ENCODE results near the gene PCGF1. TPM values are rescaled to one million over a fixed set of nuclear protein-coding genes. Genes with fewer than 3 reads are reported as not detected.

Gene PCGF1
- total and polyA plus RNA-seq, 4 donors, result 3.3 to 12.5 (median 10.9) TPM

- TF ChIP-seq, protein P1, sequence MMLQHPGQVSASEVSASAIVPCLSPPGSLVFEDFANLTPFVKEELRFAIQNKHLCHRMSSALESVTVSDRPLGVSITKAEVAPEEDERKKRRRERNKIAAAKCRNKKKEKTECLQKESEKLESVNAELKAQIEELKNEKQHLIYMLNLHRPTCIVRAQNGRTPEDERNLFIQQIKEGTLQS (IDR thresholded peaks at IDR 0.05), result no peak
- TF ChIP-seq, protein P2, sequence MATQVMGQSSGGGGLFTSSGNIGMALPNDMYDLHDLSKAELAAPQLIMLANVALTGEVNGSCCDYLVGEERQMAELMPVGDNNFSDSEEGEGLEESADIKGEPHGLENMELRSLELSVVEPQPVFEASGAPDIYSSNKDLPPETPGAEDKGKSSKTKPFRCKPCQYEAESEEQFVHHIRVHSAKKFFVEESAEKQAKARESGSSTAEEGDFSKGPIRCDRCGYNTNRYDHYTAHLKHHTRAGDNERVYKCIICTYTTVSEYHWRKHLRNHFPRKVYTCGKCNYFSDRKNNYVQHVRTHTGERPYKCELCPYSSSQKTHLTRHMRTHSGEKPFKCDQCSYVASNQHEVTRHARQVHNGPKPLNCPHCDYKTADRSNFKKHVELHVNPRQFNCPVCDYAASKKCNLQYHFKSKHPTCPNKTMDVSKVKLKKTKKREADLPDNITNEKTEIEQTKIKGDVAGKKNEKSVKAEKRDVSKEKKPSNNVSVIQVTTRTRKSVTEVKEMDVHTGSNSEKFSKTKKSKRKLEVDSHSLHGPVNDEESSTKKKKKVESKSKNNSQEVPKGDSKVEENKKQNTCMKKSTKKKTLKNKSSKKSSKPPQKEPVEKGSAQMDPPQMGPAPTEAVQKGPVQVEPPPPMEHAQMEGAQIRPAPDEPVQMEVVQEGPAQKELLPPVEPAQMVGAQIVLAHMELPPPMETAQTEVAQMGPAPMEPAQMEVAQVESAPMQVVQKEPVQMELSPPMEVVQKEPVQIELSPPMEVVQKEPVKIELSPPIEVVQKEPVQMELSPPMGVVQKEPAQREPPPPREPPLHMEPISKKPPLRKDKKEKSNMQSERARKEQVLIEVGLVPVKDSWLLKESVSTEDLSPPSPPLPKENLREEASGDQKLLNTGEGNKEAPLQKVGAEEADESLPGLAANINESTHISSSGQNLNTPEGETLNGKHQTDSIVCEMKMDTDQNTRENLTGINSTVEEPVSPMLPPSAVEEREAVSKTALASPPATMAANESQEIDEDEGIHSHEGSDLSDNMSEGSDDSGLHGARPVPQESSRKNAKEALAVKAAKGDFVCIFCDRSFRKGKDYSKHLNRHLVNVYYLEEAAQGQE (IDR thresholded peaks at IDR 0.05), result no peak
- TF ChIP-seq FOXA2 (IDR thresholded peaks at IDR 0.05), result no peak
- TF ChIP-seq TAF1 (conservative IDR thresholded peaks at IDR 0.05), result no peak
- TF ChIP-seq FOXA1 (IDR thresholded peaks at IDR 0.05), result no peak
- TF ChIP-seq CTCF (IDR thresholded peaks at IDR 0.05; ENCODE audit: low read depth, low read length, missing input control), result no peak
- no peak for TF ChIP-seq ZBTB33 (IDR thresholded peaks at IDR 0.05)
- no peak for TF ChIP-seq EGR1 (IDR thresholded peaks at IDR 0.05; ENCODE audit: low read depth in 2 of 2)
- no peak for TF ChIP-seq RXRA (IDR thresholded peaks at IDR 0.05)
- no peak for TF ChIP-seq HNF4A (conservative IDR thresholded peaks at IDR 0.05)
- TF ChIP-seq, protein P3, sequence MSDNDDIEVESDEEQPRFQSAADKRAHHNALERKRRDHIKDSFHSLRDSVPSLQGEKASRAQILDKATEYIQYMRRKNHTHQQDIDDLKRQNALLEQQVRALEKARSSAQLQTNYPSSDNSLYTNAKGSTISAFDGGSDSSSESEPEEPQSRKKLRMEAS (IDR thresholded peaks at IDR 0.05), result no peak
- no peak for TF ChIP-seq NR2F2 (IDR thresholded peaks at IDR 0.05)
- no peak for TF ChIP-seq SP1 (IDR thresholded peaks at IDR 0.05)
- TF ChIP-seq RAD21 (IDR thresholded peaks at IDR 0.05), result no peak
- TF ChIP-seq JUND (IDR thresholded peaks at IDR 0.05), result no peak
- TF ChIP-seq GABPA (IDR thresholded peaks at IDR 0.05 in 1 of 2, conservative IDR thresholded peaks at IDR 0.05 in 1 of 2), result no peak
- TF ChIP-seq HNF4G (IDR thresholded peaks at IDR 0.05), result no peak
- no peak for TF ChIP-seq YY1 (IDR thresholded peaks at IDR 0.05)
- H3K27ac ChIP-seq (ENCODE audit: low read depth in 1 of 2, low read length in 2 of 2), result no peak overlapping the region
- DNase-seq (ENCODE audit: low spot score), result no peak
Observed at GRCh38 chr2:74538881-74539339, 31.4 kb upstream of the PCGF1 start.

More at GRCh38 chr2:74538881-74539339, 31.4 kb upstream of the PCGF1 start:
- Histone ChIP-seq H3K36me3 (ENCODE audit: control insufficient read depth in 4 of 4, insufficient read depth in 3 of 4, low read depth in 1 of 4, low read length in 3 of 4) (no peaks in the 10 kb centered on the region), H3K4me3 (ENCODE audit: low read depth in 1 of 3, low read length in 3 of 3) (no peak overlapping the region), H3K9ac (ENCODE audit: low read depth in 1 of 2, low read length in 2 of 2) (no peak overlapping the region), H3K27me3 (ENCODE audit: control insufficient read depth in 4 of 4, insufficient read depth in 4 of 4, low read length in 3 of 4) (no peaks in the 10 kb centered on the region), H3K9me3 (ENCODE audit: control insufficient read depth in 4 of 4, low read length in 3 of 4) (no peaks in the 10 kb centered on the region), H3K4me1 (ENCODE audit: control insufficient read depth in 4 of 4, insufficient read depth in 4 of 4, low read length in 3 of 4) (no peaks in the 10 kb centered on the region)
- 64% methylated on average over 7 of the region's 7 CpGs for WGBS
